GM10266 (cell line): ENCODE data around the gene OXA1L.
"Not testable (repeated sequence)": the region's sequence is repeated elsewhere in the genome, so short reads cannot be mapped to it uniquely, and the experiment has no call there.

Experiments used
- DNase-seq: peaks from one replicate; pipeline ENCODE4 v3.0.0; 2012; ENCODE audit errors: extremely low spot score
- TF ChIP-seq, protein P1 (sequence below): IDR thresholded peaks from 2 replicates; pipeline ENCODE4 v1.5.1; 2012; ENCODE audit warnings: mild to moderate bottlenecking, low read depth; ENCODE audit not compliant: control insufficient read depth, insufficient read depth; ENCODE audit errors: missing control alignments

The OXA1L gene

DNA sequence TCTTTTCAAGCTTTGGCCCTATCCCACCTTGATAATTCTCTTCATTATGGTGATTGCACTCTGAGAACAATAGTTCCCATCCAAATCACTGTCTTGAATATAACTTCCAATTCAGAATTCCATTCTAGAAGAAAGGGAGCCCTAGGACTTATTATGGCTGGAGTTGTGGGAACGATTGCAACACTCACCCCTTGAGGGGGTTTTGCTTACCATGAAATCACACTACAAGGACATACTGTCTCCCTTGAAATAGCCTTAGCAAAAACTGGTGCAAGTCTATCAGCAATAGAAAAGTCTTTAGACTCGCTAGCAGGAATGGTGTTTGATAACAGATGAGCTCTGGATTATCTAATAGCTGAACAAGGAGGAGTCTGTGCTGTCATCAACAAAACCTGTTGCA is 31.4 kb upstream of the OXA1L start:
- no peak for DNase-seq
- TF ChIP-seq, protein P1, sequence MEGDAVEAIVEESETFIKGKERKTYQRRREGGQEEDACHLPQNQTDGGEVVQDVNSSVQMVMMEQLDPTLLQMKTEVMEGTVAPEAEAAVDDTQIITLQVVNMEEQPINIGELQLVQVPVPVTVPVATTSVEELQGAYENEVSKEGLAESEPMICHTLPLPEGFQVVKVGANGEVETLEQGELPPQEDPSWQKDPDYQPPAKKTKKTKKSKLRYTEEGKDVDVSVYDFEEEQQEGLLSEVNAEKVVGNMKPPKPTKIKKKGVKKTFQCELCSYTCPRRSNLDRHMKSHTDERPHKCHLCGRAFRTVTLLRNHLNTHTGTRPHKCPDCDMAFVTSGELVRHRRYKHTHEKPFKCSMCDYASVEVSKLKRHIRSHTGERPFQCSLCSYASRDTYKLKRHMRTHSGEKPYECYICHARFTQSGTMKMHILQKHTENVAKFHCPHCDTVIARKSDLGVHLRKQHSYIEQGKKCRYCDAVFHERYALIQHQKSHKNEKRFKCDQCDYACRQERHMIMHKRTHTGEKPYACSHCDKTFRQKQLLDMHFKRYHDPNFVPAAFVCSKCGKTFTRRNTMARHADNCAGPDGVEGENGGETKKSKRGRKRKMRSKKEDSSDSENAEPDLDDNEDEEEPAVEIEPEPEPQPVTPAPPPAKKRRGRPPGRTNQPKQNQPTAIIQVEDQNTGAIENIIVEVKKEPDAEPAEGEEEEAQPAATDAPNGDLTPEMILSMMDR, result no peak

DNA sequence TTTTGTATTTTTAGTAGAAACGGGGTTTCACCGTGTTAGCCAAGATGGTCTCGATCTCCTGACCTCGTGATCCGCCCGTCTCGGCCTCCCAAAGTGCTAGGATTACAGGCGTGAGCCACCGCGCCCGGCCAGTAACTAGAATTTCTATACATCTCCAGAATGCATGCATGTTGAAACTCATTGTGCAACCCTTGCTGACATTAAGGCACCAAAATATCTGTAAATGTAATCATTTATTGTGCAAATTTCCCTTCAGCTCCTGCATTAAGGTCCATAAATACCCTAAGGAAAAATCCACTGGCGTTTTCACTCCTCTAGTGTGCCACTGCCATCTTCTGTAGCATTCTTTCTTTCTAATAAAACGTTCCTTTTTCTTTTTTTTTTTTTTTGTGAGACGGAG is 30.1 kb upstream of the OXA1L start:
- not testable (repeated sequence) for DNase-seq

DNA sequence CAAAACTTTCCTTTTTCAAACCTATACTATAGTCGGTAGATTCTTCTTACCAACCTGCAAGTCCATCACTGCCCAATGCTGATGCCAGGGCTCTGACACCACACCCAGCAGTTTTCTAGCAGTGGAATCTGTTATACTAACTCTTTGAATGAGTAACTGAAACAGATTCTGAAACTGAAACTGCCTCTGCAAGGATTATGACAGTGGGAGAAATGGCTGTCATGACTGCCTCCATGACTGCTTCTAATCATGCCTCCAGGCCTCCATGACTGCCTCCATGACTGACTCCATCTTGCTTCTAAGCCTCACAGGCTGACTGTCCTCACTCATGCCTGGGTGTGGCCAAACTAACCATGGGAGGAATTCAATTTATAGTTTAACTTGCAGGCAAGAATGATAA is 29.4 kb upstream of the OXA1L start:
- TF ChIP-seq, protein P1, result no peak
- DNase-seq, result peak; percentile 52

DNA sequence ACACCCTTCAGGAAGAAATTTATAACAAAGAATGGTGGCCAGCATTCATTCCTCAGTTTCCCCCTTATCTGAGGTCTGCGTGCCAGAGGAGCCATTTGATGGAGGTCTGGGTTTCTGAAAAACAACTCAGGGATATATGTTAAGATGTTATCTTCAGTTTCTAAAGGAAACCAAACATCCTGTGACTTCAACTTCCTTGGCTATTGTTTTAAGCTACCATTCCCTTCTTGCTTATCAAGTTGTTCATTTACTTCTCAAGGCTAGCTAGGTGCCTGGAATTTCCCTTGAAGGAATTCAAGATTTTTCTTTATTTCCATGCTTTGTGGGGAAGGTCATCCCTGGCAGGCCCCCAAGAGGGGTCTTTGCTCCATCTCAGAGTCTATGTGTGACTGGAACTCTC is 27.1 kb upstream of the OXA1L start:
- TF ChIP-seq, protein P1, result no peak
- DNase-seq, result no peak

DNA sequence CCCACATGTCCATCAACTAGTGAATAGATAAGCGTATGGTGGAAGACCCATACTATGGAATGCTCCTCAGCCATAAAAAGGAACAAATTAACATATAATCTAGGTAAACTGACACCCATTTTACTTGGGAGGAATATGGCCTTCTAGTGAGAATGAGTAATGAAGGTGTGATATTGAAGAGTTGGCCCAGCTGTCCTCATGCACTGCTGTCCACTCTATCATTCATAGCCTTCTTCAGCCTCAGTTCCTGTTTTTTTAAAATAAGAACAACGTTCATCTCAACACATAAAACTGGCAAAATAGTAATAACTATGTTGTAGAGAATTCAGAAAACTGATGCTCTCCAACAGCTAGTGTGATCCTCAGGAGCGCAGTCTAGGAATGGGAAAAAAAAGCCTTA is 26.5 kb upstream of the OXA1L start:
- TF ChIP-seq, protein P1, result no peak
- no peak for DNase-seq

DNA sequence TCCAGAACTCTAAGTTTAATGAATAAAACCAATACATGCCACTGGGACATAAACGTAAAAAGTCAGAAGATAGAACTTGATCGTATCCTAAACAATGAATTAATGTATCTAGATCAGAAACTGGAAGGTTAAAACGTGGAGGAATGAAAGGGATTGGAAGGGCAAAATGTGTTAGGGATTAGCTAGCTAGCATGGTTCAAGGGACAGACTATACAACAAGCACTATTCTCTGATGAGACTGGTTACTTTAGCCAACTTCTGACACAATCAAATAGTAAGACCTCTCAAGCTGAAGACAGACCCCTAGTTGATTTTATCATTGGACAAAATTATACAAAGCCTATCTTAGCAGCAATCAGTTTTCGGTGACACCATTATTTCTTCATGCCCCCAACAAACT is 18.7 kb upstream of the OXA1L start:
- TF ChIP-seq, protein P1, result no peak
- no peak for DNase-seq

DNA sequence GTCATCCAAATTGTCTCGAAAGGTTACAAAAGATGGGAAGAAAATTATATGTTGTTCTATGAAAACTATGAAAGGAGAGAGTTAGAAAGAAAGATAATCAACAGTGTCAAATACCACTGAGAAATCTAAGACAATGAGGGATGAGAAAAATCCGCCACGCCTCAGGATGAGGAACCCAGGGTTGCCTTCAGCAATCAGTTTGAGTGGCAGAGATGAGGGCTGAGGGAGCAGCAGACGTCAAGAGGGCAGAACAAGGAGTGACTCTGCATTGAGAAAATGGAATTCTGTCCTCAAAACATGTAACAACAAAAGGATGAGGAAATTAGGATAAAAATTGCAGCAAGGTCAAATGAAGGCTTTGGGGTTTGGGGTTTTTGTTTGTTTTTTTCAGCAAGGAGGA is 18.3 kb upstream of the OXA1L start:
- DNase-seq, result no peak
- TF ChIP-seq, protein P1, result no peak

DNA sequence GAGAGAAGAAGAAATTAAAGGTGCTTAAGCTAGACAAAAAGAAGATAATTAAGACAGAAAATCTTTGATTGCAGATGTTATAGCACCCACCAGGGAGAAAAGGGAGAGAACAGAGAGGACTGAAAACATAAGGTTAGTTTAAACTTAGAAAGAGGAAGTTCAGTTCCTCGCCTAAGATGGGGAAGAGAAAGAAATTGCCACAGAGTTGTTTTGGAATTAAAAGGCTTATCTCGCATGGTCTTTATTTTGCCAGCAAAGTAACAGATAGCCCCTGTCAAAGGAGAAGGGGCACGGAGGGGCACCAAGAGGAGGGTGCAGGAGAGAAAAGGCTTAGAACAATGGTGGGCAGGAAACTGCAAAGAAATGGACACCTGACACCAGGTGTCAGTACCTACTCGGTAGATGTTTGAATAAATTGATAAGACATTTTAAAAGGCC is 17.8 kb upstream of the OXA1L start:
- TF ChIP-seq, protein P1, result no peak
- peak; percentile 30 for DNase-seq
